Upper lobe of right lung (tissue), 1 donor: Measurements from ENCODE around the gene SLC39A13. TPM values are rescaled to one million over a fixed set of nuclear protein-coding genes. Genes with fewer than 3 reads are reported as not detected.
A peak's percentile ranks its signal among the peaks of the same experiment; 100 is the strongest.

ENCODE experiments used
- ATAC-seq: fragments of 200-7000 bp; cut with Tn5 transposase; one replicate; pipeline ENCODE4 v1.9.1; 2020; ENCODE audit warnings: mild to moderate bottlenecking, moderate library complexity
- DNase-seq: peaks from one replicate; pipeline ENCODE4 v3.0.0-alpha.2; 2020
- H3K27ac ChIP-seq: fragments of 200-600 bp; one replicate; pipeline ENCODE4 v1.8.0; 2022
- H3K27me3 ChIP-seq: fragments of 200-600 bp; one replicate; pipeline ENCODE4 v1.8.0; 2022; ENCODE audit warnings: mild to moderate bottlenecking
- H3K36me3 ChIP-seq: fragments of 200-600 bp; one replicate; pipeline ENCODE4 v1.8.0; 2022
- H3K4me1 ChIP-seq: fragments of 200-600 bp; one replicate; pipeline ENCODE4 v1.8.0; 2022
- H3K4me3 ChIP-seq: fragments of 200-600 bp; one replicate; pipeline ENCODE4 v1.8.0; 2022; ENCODE audit warnings: mild to moderate bottlenecking
- H3K9me3 ChIP-seq: fragments of 200-600 bp; one replicate; pipeline ENCODE4 v1.8.0; 2022
- intact Hi-C: fragments of 100-400 bp; cut with DNase I; formaldehyde crosslinking; loops from one replicate; pipeline ENCODE4 v1.11.0; 2022
- total RNA-seq: library from RNA; stranded (reverse); fragmentation: NEBNext Ultra II Directional; extraction: Animal tissue kit (Norgen Biotek cat#: 25700); gene quantifications from one replicate; pipeline ENCODE4 v1.2.1, GENCODE V29; 2021
- TF ChIP-seq, protein P1 (sequence below): fragments of 200-600 bp; IDR thresholded peaks from one replicate; pipeline ENCODE4 v1.8.0; 2022; ENCODE audit warnings: antibody characterized with exemption
- donor health status: DM: no; HTN: yes; CAD: no; lungs with severe emphysema.

Gene SLC39A13
- total RNA-seq, 1 donor from 2014 or later: 62.0 TPM

- Histone ChIP-seq H3K27ac (peak overlapping the region; percentile 2), H3K4me3 (peak overlapping the region; percentile 53), H3K4me1 (peaks cover 7% of the 10 kb centered on the region), H3K9me3 (no peaks in the 10 kb centered on the region), H3K36me3 (no peaks in the 10 kb centered on the region), H3K27me3 (no peaks in the 10 kb centered on the region)
- intact Hi-C loops: no loop called here
- TF ChIP-seq, protein P1, sequence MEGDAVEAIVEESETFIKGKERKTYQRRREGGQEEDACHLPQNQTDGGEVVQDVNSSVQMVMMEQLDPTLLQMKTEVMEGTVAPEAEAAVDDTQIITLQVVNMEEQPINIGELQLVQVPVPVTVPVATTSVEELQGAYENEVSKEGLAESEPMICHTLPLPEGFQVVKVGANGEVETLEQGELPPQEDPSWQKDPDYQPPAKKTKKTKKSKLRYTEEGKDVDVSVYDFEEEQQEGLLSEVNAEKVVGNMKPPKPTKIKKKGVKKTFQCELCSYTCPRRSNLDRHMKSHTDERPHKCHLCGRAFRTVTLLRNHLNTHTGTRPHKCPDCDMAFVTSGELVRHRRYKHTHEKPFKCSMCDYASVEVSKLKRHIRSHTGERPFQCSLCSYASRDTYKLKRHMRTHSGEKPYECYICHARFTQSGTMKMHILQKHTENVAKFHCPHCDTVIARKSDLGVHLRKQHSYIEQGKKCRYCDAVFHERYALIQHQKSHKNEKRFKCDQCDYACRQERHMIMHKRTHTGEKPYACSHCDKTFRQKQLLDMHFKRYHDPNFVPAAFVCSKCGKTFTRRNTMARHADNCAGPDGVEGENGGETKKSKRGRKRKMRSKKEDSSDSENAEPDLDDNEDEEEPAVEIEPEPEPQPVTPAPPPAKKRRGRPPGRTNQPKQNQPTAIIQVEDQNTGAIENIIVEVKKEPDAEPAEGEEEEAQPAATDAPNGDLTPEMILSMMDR: no peak
- DNase-seq (no peak), ATAC-seq (no peak)
Measured at GRCh38 chr11:47374720-47375019, 33.7 kb upstream of the SLC39A13 start.

- intact Hi-C loops: no loop called here
Measured at GRCh38 chr11:47375020-47375419, 33.4 kb upstream of the SLC39A13 start.

GRCh38 chr11:47375546-47376085 lies 32.8 kb upstream of the SLC39A13 start:
- Histone ChIP-seq H3K36me3 (no peaks in the 10 kb centered on the region), H3K27me3 (no peaks in the 10 kb centered on the region), H3K27ac (peak overlapping the region; percentile 30), H3K4me1 (peaks cover 7% of the 10 kb centered on the region), H3K9me3 (no peaks in the 10 kb centered on the region), H3K4me3 (peak overlapping the region; percentile 53)
- no peak for ATAC-seq
- no peak for DNase-seq
- TF ChIP-seq, protein P1: no peak
- intact Hi-C loops: no loop called here

More at GRCh38 chr11:47375020-47375419, 33.4 kb upstream of the SLC39A13 start:
- Histone ChIP-seq H3K27ac (peak overlapping the region; percentile 30), H3K9me3 (no peaks in the 10 kb centered on the region), H3K4me1 (peaks cover 7% of the 10 kb centered on the region), H3K27me3 (no peaks in the 10 kb centered on the region), H3K36me3 (no peaks in the 10 kb centered on the region), H3K4me3 (peak overlapping the region; percentile 53)
- DNase-seq (no peak), ATAC-seq (no peak)
- TF ChIP-seq, protein P1: no peak

DNA sequence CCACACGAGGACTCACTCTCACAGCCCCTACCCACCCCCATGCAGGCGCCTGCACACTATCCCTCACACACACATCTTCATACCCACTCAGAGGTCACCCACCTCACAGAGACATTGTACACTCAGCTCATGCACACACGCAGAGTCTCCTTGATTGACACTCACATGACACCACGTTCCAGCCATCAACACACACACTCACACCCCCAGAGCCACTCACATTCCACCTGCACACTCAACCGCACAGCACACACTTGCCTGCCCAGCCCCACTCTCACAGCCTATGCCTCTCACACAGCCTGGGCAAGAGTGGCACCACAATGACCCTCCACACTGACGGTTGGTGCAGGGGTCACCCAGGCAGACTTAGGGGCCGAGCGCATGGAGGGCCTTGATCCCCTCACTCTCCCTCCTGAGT lies 32.3 kb upstream of the SLC39A13 start:
- TF ChIP-seq, protein P1: no peak
- Histone ChIP-seq H3K4me1 (peaks cover 7% of the 10 kb centered on the region), H3K4me3 (peak overlapping the region; percentile 53), H3K27ac (peak overlapping the region; percentile 84), H3K36me3 (no peaks in the 10 kb centered on the region), H3K27me3 (no peaks in the 10 kb centered on the region), H3K9me3 (no peaks in the 10 kb centered on the region)
- no peak for DNase-seq
- intact Hi-C loops: no loop called here
- ATAC-seq: peak; percentile 1

DNA sequence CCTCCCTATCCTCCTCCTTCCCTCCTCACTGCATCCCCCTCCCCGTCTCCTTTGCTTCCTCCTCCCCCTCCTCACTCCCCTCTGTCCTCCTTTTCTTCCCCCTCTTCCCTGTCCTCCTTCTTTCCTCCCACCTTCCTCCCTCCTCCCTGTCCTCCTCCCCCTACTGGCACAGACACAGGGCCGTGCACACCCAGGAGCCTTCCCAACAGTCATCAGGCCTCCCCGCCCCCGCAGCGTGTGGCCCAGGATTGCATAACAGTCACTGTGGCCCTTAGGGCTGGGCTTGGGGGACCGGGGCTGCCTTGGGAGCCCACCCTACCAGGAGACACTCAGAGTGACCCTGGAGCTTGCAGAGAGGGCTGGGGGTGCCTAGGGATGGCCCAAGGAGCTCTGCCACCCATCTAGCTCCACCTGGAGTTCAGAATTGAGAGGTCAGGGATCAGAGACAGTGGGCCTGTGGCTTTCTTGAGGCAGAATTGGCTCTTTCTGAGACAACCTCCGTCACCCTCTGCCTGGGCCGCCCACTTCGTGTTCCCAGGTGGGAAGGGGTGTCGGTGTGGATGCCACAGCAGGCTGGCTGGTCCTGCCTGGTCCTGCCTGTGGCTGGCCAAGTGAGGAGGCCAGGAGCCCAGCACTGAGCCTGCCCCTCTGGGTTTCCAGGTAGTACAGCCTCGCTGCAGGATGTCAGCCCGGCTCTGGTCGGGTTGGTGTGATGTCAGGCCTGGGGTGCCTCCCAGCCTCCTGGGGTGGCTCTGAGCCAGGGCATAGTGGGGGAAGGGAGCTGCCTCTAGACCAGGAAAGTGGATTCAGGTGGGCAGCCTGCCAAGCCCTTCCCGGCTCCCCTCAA lies 31.6 kb upstream of the SLC39A13 start:
- ATAC-seq: peak; percentile 69
- Histone ChIP-seq H3K36me3 (no peaks in the 10 kb centered on the region), H3K4me3 (peak overlapping the region; percentile 53), H3K27me3 (no peaks in the 10 kb centered on the region), H3K4me1 (peaks cover 7% of the 10 kb centered on the region), H3K27ac (peak overlapping the region; percentile 84), H3K9me3 (no peaks in the 10 kb centered on the region)
- intact Hi-C loops: no loop called here
- DNase-seq: peak; percentile 87
- TF ChIP-seq, protein P1: no peak
